PFSK-1 (cell line): Measurements from ENCODE around the gene FGR.

ENCODE experiments used
- FOXP2 ChIP-seq: optimal IDR thresholded peaks from 2 replicates; pipeline ENCODE3; 2011; ENCODE audit warnings: borderline replicate concordance, control low read depth, inconsistent platforms; ENCODE audit not compliant: insufficient read depth; ENCODE audit errors: extremely low read length, extremely low read depth
- POLR2AphosphoS5 ChIP-seq: IDR thresholded peaks from 2 replicates; pipeline ENCODE4 v1.6.1; 2012; ENCODE audit warnings: low read depth, mild to moderate bottlenecking, control low read depth, low read length, moderate library complexity
- REST ChIP-seq, 2 experiments: IDR thresholded peaks; 2 replicates each; pipeline versions ENCODE4 v1.6.1 to v1.8.0; 2011 to 2012; ENCODE audit warnings: low read depth in 2 of 2, low read length in 2 of 2, control low read depth in 1 of 2, inconsistent platforms in 1 of 2, mild to moderate bottlenecking in 1 of 2, moderate library complexity in 1 of 2; ENCODE audit not compliant: insufficient read depth in 1 of 2
- SIN3A ChIP-seq: IDR thresholded peaks from 2 replicates; pipeline ENCODE4 v1.6.1; 2012; ENCODE audit warnings: mild to moderate bottlenecking, low read length, moderate library complexity, borderline replicate concordance; ENCODE audit not compliant: insufficient read depth
- TAF1 ChIP-seq: IDR thresholded peaks from 2 replicates; pipeline ENCODE4 v1.6.1; 2012; ENCODE audit warnings: low read length, control low read depth, borderline replicate concordance; ENCODE audit not compliant: insufficient read depth

GRCh38 chr1:27590917-27591508 is 44.0 kb downstream of the FGR start:
- no peak for TF ChIP-seq SIN3A
- no peak for TF ChIP-seq POLR2AphosphoS5
- TF ChIP-seq TAF1, result no peak
- no peak for TF ChIP-seq FOXP2
- TF ChIP-seq REST (IDR thresholded peaks at IDR 0.05; ENCODE audit: insufficient read depth in 1 of 2, low read depth in 2 of 2, low read length in 2 of 2), result no peak
